GM12878 (cell line): ENCODE data around the gene OSBPL5. TPM values are rescaled to one million over a fixed set of nuclear protein-coding genes. Genes with fewer than 3 reads are reported as not detected.

Source experiments
- ATAC-seq: fragments of 200-7000 bp; cut with Tn5 transposase; 3 replicates; pipeline ENCODE4 v1.9.1; 2020; ENCODE audit warnings: mild to moderate bottlenecking, moderate library complexity
- BruUV-seq: library from RNA; stranded (reverse); fragments of 400-500 nt; replicated peaks from 2 replicates; lab custom pipeline; 2021; lab: Mats Ljungman, UMichigan
- CTCF ChIA-PET: fragments of 300-600 bp; sonication (Branson Sonifier 250); formaldehyde crosslinking; extraction: SDS; loops from one replicate; lab custom pipeline; 2021; ENCODE audit warnings: inconsistent platforms; lab: Yijun Ruan, JAX
- POLR2A ChIA-PET: fragments of 350-600 bp; formaldehyde crosslinking; extraction: SDS; loops from one replicate; lab custom pipeline; 2021; ENCODE audit warnings: inconsistent platforms; lab: Charles Lee
- RAD21 ChIA-PET: fragments of 300-600 bp; sonication (Branson Sonifier 250); formaldehyde crosslinking; loops from one replicate; lab custom pipeline; 2023; ENCODE audit warnings: antibody characterized with exemption; ENCODE audit not compliant: unreplicated experiment; lab: Charles Lee
- SMC1A ChIA-PET: fragments of 300-600 bp; sonication (Branson Sonifier 250); formaldehyde crosslinking; loops from one replicate; lab custom pipeline; 2023; ENCODE audit not compliant: unreplicated experiment, uncharacterized antibody; lab: Charles Lee
- DNase-seq: peaks from one replicate; pipeline ENCODE4 v3.0.0-alpha.2; 2011; ENCODE audit warnings: low read depth, low spot score
- FAIRE-seq: peaks from 3 replicates; lab custom pipeline; 2011; peaks lifted over from hg19 to GRCh38; lab: Jason Lieb, UNC
- H2AFZ ChIP-seq: 2 replicates; pipeline ENCODE4 v1.6.0; 2011; ENCODE audit warnings: low read depth, low read length, control low read depth; ENCODE audit not compliant: control insufficient read depth
- H3K27ac ChIP-seq: 2 replicates; pipeline ENCODE4 v1.5.1; 2011; ENCODE audit warnings: control low read depth; ENCODE audit not compliant: control insufficient read depth, insufficient read depth
- H3K27me3 ChIP-seq, 2 experiments: replicated peaks in 1 of 2; 2 replicates each; pipeline versions ENCODE4 v1.6.0 to v1.6.1; 2011; ENCODE audit warnings: low read length in 1 of 2; ENCODE audit not compliant: control insufficient read depth in 2 of 2, insufficient read depth in 2 of 2
- H3K36me3 ChIP-seq, 2 experiments: 2 replicates each; pipeline ENCODE4 v1.5.1; 2011; ENCODE audit warnings: low read length in 1 of 2; ENCODE audit not compliant: control insufficient read depth in 2 of 2, insufficient read depth in 2 of 2
- H3K4me1 ChIP-seq: 2 replicates; pipeline ENCODE4 v1.6.1; 2011; ENCODE audit warnings: mild to moderate bottlenecking, low read length, moderate library complexity, mixed read lengths; ENCODE audit not compliant: control insufficient read depth, insufficient read depth
- H3K4me2 ChIP-seq: 2 replicates; pipeline ENCODE4 v1.6.0; 2011; ENCODE audit warnings: control low read depth; ENCODE audit not compliant: control insufficient read depth, insufficient read depth
- H3K4me3 ChIP-seq: fragments of 200-600 bp; sonication (generic); 2 replicates; pipeline ENCODE4 v1.5.1; 2016
- H3K79me2 ChIP-seq: 2 replicates; pipeline ENCODE4 v1.6.0; 2011; ENCODE audit warnings: low read length; ENCODE audit not compliant: control insufficient read depth, insufficient read depth
- H3K9ac ChIP-seq: 2 replicates; pipeline ENCODE4 v1.8.0; 2011; ENCODE audit warnings: low read length, control low read depth, mixed read lengths; ENCODE audit not compliant: control insufficient read depth, insufficient read depth
- H3K9me3 ChIP-seq: replicated peaks from 3 replicates; pipeline ENCODE4 v1.5.1; 2011; ENCODE audit warnings: mild to moderate bottlenecking, low read length; ENCODE audit not compliant: control insufficient read depth, insufficient read depth
- H4K20me1 ChIP-seq: 2 replicates; pipeline ENCODE4 v1.6.0; 2011; ENCODE audit not compliant: control insufficient read depth, insufficient read depth
- BHLHE40 ChIP-seq, 2 experiments: fragments of 450-650 bp in 1 of 2; IDR thresholded peaks; 2 replicates each; pipeline ENCODE4 v1.6.1; 2011 to 2017; ENCODE audit warnings: low read depth in 2 of 2, borderline replicate concordance in 1 of 2, improper control_type of control experiment in 1 of 2, low read length in 1 of 2, mild to moderate bottlenecking in 1 of 2
- E2F4 ChIP-seq: IDR thresholded peaks from 2 replicates; pipeline ENCODE4 v1.6.1; 2012; ENCODE audit warnings: low read depth, low read length, improper control_type of control experiment
- IRF4 ChIP-seq: IDR thresholded peaks from 2 replicates; pipeline ENCODE4 v1.6.1; 2011; ENCODE audit warnings: low read depth, low read length
- RAD51 ChIP-seq: fragments of 450-650 bp; IDR thresholded peaks from 2 replicates; pipeline ENCODE4 v1.6.1; 2016; ENCODE audit warnings: moderate library complexity, mild to moderate bottlenecking, inconsistent platforms
- SREBF2 ChIP-seq: IDR thresholded peaks from 2 replicates; pipeline ENCODE4 v1.6.1; 2012; ENCODE audit warnings: mild to moderate bottlenecking, low read length
- SUPT20H ChIP-seq: IDR thresholded peaks from 2 replicates; pipeline ENCODE4 v1.6.1; 2011; ENCODE audit warnings: low read depth, mild to moderate bottlenecking, low read length, moderate library complexity, borderline replicate concordance; ENCODE audit not compliant: control insufficient read depth
- YY1 ChIP-seq: IDR thresholded peaks from 2 replicates; pipeline ENCODE4 v1.6.1; 2011; ENCODE audit warnings: low read depth, mild to moderate bottlenecking, low read length
- ZSCAN29 ChIP-seq: fragments of 450-650 bp; IDR thresholded peaks from 2 replicates; pipeline ENCODE4 v1.6.1; 2017; ENCODE audit warnings: mild to moderate bottlenecking, moderate library complexity
- WGBS: methylation state at CpG from one replicate; pipeline ENCODE4 v1.1.6; 2016; ENCODE audit warnings: low lambda C conversion rate; ENCODE audit not compliant: insufficient replicate concordance, insufficient coverage; ENCODE audit errors: missing lambda C conversion rate; 5-methylcytosine and 5-hydroxymethylcytosine counted together
- in situ Hi-C: fragments of 300-500 bp; cut with MboI; formaldehyde crosslinking; loops from 9 replicates; pipeline ENCODE4 v1.14.3; 2018; ENCODE audit warnings: mixed read lengths
- intact Hi-C: fragments of 100-400 bp; cut with micrococcal nuclease; formaldehyde crosslinking; loops from one replicate; pipeline ENCODE4 v1.14.2; 2022; ENCODE audit not compliant: unreplicated experiment
- polyA plus RNA-seq, 11 experiments: library from polyadenylated mRNA; depleted of rRNA in 4 of 11; unstranded in 6 of 11; stranded (reverse) in 5 of 11; fragments of >200 nt; fragmentation: Nextera tagmentation in 4 of 11; fragmentation: Illumina TruSeq in 1 of 11; extraction: Ambion mirVana in 4 of 11; extraction: Trizol in 1 of 11; gene quantifications; 1 replicate in 1 of 11; 2 replicates in 10 of 11; pipeline versions ENCODE4 v1.2.1 to v1.2.3, GENCODE V29; 2011 to 2016; ENCODE audit warnings: inconsistent platforms in 2 of 11, missing spikeins in 2 of 11, low read depth in 1 of 11
- total RNA-seq, 4 experiments: library from RNA; depleted of rRNA in 3 of 4; stranded (reverse); fragments of >200 nt in 3 of 4; fragmentation: Illumina TruSeq in 1 of 4; extraction: Trizol in 1 of 4; gene quantifications; 2 replicates each; pipeline versions ENCODE4 v1.2.1 to v1.2.3, GENCODE V29; 2013 to 2021
- TF ChIP-seq, protein P1 (sequence below): fragments of 450-650 bp; formaldehyde crosslinking; IDR thresholded peaks from 2 replicates; pipeline ENCODE4 v1.5.0; 2022; ENCODE audit warnings: mild to moderate bottlenecking, missing genetic modification characterization

OSBPL5 gene
- total and polyA plus RNA-seq, 10 of the 15 experiments (the other 5 are each of a cell fraction or from before 2014, with no cell fraction given): not detected

DNA sequence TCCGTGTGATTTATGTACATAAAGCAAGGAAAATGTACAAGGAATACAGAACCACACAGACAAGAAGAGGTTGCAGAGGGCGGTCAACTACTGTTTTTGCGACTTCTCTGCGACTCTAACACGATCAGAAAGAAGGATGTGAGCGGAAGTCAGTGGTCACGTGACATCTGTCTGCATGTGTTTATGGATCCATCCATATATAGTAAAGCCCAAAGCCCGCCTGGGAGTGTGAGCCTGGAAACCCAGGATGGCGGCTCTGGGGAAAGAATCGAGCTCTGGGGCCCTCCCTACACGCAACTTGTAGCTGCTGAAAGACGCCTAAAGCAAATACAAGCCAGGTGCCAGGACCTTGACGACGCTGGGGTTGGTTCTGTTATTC is 8.8 kb downstream of the OSBPL5 start:
- no peak for ATAC-seq
- 47% methylated on average over 14 of the region's 14 CpGs for WGBS
- Histone ChIP-seq H3K4me2 (no peak overlapping the region), H3K4me1 (no peaks in the 10 kb centered on the region), H4K20me1 (no peaks in the 10 kb centered on the region), H3K4me3 (no peak overlapping the region), H2AFZ (no peak overlapping the region), H3K9ac (no peak overlapping the region), H3K9me3 (no peaks in the 10 kb centered on the region), H3K79me2 (no peaks in the 10 kb centered on the region), H3K36me3 (no peaks in the 10 kb centered on the region), H3K27me3 (peaks cover 0 to 5% of the 10 kb centered on the region in 2 experiments; a peak in 3 of 4 replicates), H3K27ac (no peak overlapping the region)
- no TSS peak for BruUV-seq
- peak; percentile 71; the same call in 1 of the 2 replicates for TF ChIP-seq RAD51
- TF ChIP-seq, protein P1, sequence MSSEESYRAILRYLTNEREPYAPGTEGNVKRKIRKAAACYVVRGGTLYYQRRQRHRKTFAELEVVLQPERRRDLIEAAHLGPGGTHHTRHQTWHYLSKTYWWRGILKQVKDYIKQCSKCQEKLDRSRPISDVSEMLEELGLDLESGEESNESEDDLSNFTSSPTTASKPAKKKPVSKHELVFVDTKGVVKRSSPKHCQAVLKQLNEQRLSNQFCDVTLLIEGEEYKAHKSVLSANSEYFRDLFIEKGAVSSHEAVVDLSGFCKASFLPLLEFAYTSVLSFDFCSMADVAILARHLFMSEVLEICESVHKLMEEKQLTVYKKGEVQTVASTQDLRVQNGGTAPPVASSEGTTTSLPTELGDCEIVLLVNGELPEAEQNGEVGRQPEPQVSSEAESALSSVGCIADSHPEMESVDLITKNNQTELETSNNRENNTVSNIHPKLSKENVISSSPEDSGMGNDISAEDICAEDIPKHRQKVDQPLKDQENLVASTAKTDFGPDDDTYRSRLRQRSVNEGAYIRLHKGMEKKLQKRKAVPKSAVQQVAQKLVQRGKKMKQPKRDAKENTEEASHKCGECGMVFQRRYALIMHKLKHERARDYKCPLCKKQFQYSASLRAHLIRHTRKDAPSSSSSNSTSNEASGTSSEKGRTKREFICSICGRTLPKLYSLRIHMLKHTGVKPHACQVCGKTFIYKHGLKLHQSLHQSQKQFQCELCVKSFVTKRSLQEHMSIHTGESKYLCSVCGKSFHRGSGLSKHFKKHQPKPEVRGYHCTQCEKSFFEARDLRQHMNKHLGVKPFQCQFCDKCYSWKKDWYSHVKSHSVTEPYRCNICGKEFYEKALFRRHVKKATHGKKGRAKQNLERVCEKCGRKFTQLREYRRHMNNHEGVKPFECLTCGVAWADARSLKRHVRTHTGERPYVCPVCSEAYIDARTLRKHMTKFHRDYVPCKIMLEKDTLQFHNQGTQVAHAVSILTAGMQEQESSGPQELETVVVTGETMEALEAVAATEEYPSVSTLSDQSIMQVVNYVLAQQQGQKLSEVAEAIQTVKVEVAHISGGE (CRISPR knock-in tag): no peak
- RAD21 ChIA-PET: no interaction called here
- intact Hi-C loops (no loop called here), in situ Hi-C loops (no loop called here)
- no peak for FAIRE-seq
- SMC1A ChIA-PET: no interaction called here
- CTCF ChIA-PET: no interaction called here
- POLR2A ChIA-PET: no interaction called here
- no peak for DNase-seq

DNA sequence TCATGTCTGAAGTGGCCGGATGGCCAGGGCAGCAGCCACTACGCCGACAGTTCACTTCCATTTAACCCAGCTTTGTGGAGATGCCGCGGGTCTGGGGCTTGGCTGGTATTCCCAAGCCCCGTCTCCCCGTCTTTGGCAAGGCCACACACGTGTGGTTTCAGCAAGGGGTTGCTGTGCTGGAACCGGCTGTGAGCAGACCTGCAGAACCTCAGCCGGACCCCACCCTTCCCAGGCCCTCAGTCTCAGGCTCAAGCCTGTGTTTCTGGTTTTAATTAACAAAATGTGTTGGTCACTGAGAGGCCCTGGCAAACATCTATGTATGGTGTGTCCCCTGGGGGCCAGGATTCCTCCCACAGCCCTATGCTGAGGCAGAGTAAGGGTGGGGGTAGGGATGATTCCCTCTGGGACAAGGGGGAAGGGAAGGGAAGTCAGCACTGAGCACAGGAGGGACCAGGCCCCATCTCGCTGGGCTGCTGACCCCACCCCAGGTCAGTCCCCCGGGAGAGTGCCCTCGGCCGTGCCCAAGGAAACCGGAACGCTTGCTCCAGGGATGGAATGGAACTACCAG is 9.3 kb downstream of the OSBPL5 start:
- Histone ChIP-seq H3K27ac (no peak overlapping the region), H3K4me3 (no peak overlapping the region), H3K79me2 (no peaks in the 10 kb centered on the region), H3K27me3 (peaks cover 0 to 5% of the 10 kb centered on the region in 2 experiments; a peak in 2 of 4 replicates), H3K4me2 (no peak overlapping the region), H3K9me3 (no peaks in the 10 kb centered on the region), H4K20me1 (no peaks in the 10 kb centered on the region), H2AFZ (no peak overlapping the region), H3K36me3 (no peaks in the 10 kb centered on the region), H3K4me1 (no peaks in the 10 kb centered on the region), H3K9ac (no peak overlapping the region)
- CTCF ChIA-PET: interaction anchor here (0.6 kb wide), 1 partner anchor 228 kb away, joined by 3 read pairs; no protein-coding TSS in a partner anchor
- DNase-seq (no peak), FAIRE-seq (no peak), ATAC-seq (no peak)
- BruUV-seq: no TSS peak
- POLR2A ChIA-PET: no interaction called here
- WGBS: 55% methylated on average over 16 of the region's 16 CpGs
- intact Hi-C loops (no loop called here), in situ Hi-C loops (no loop called here)
- RAD21 ChIA-PET: no interaction called here
- SMC1A ChIA-PET: no interaction called here
- TF ChIP-seq SREBF2 (no peak), SUPT20H (no peak), RAD51 (no peak), E2F4 (no peak), ZSCAN29 (no peak), YY1 (no peak), BHLHE40 (IDR thresholded peaks at IDR 0.05; ENCODE audit: borderline replicate concordance in 1 of 2, low read depth in 2 of 2, low read length in 1 of 2) (no peak), IRF4 (no peak)
